A673 (cell line): ENCODE results near the gene TELO2. TPM values are rescaled to one million over a fixed set of nuclear protein-coding genes. Genes with fewer than 3 reads are reported as not detected.

Experiments
- BruUV-seq: library from RNA; stranded (reverse); fragments of 400-500 nt; replicated peaks from 2 replicates; lab custom pipeline; 2021; lab: Mats Ljungman, UMichigan
- CTCF ChIA-PET: fragments of 300-600 bp; sonication (Branson Sonifier 250); formaldehyde crosslinking; loops from one replicate; lab custom pipeline; 2022; ENCODE audit warnings: antibody characterized with exemption; lab: Charles Lee
- POLR2A ChIA-PET: fragments of 300-600 bp; sonication (Branson Sonifier 250); formaldehyde crosslinking; loops from one replicate; lab custom pipeline; 2022; ENCODE audit warnings: antibody characterized with exemption; ENCODE audit not compliant: low non-redundant PET; lab: Charles Lee
- DNase-seq: peaks from one replicate; pipeline ENCODE4 v3.0.0-alpha.2; 2015; ENCODE audit warnings: low spot score
- H3K27ac ChIP-seq: fragments of 200-600 bp; sonication (generic); 2 replicates; pipeline ENCODE4 v1.5.1; 2016; ENCODE audit warnings: mixed run types, low read depth, mild to moderate bottlenecking, mixed read lengths, antibody characterized with exemption, low read length; ENCODE audit not compliant: poor library complexity, severe bottlenecking
- H3K27me3 ChIP-seq: fragments of 200-600 bp; sonication (generic); replicated peaks from 2 replicates; pipeline ENCODE4 v1.6.1; 2017; ENCODE audit warnings: mixed run types, low read depth, mild to moderate bottlenecking, mixed read lengths, antibody characterized with exemption, low read length; ENCODE audit not compliant: insufficient read depth, poor library complexity
- H3K36me3 ChIP-seq: fragments of 200-600 bp; sonication (generic); 2 replicates; pipeline ENCODE4 v1.6.1; 2016; ENCODE audit warnings: mixed run types, mild to moderate bottlenecking, mixed read lengths, antibody characterized with exemption, low read length; ENCODE audit not compliant: insufficient read depth, poor library complexity, severe bottlenecking
- H3K4me1 ChIP-seq: fragments of 200-600 bp; sonication (generic); 2 replicates; pipeline ENCODE4 v1.6.1; 2017; ENCODE audit warnings: mixed run types, mild to moderate bottlenecking, mixed read lengths, antibody characterized with exemption, low read length; ENCODE audit not compliant: insufficient read depth, poor library complexity, severe bottlenecking
- H3K4me3 ChIP-seq: fragments of 200-600 bp; sonication (generic); 2 replicates; pipeline ENCODE4 v1.5.1; 2016; ENCODE audit warnings: low read depth, mixed run types, mild to moderate bottlenecking, mixed read lengths, low read length; ENCODE audit not compliant: poor library complexity, severe bottlenecking
- H3K9me3 ChIP-seq: fragments of 200-600 bp; sonication (generic); 2 replicates; pipeline ENCODE4 v1.6.1; 2016; ENCODE audit warnings: mixed run types, low read depth, mild to moderate bottlenecking, mixed read lengths, antibody characterized with exemption, low read length; ENCODE audit not compliant: poor library complexity, severe bottlenecking
- CTCF ChIP-seq: fragments of 300-800, 200-600 bp; sonication (generic); conservative IDR thresholded peaks from 2 replicates; pipeline ENCODE4 v1.5.1; 2017; ENCODE audit warnings: low read depth, mild to moderate bottlenecking, antibody characterized with exemption, low read length, moderate library complexity, mixed read lengths
- EZH2 ChIP-seq: fragments of 200-600 bp; sonication (generic); IDR thresholded peaks from 2 replicates; pipeline ENCODE4 v1.6.1; 2017; ENCODE audit warnings: borderline replicate concordance, low read depth, mild to moderate bottlenecking, mixed read lengths, antibody characterized with exemption, low read length; ENCODE audit not compliant: poor library complexity, severe bottlenecking
- intact Hi-C: fragments of 100-400 bp; cut with micrococcal nuclease; formaldehyde crosslinking; loops from one replicate; pipeline ENCODE4 v1.10.0; 2022; ENCODE audit not compliant: unreplicated experiment
- total RNA-seq: library from RNA; stranded (reverse); gene quantifications from 2 replicates; pipeline ENCODE4 v1.2.3, GENCODE V29; 2021

The TELO2 gene
- total RNA-seq, 1 experiment from 2014 or later = 67.0 TPM

- Histone ChIP-seq H3K9me3 (no peaks in the 10 kb centered on the region), H3K4me3 (no peak overlapping the region), H3K36me3 (no peaks in the 10 kb centered on the region), H3K27me3 (no peaks in the 10 kb centered on the region), H3K27ac (no peak overlapping the region), H3K4me1 (no peaks in the 10 kb centered on the region)
- POLR2A ChIA-PET = no interaction called here
- BruUV-seq = no TSS peak
- intact Hi-C loops = no loop called here
- TF ChIP-seq EZH2 (no peak), CTCF (no peak)
- CTCF ChIA-PET = no interaction called here
- DNase-seq = no peak
These were observed 35.9 kb downstream of the TELO2 start for GRCh38 chr16:1528921-1529537.

- POLR2A ChIA-PET = no interaction called here
- Histone ChIP-seq H3K27ac (no peak overlapping the region), H3K4me1 (no peaks in the 10 kb centered on the region), H3K4me3 (no peak overlapping the region), H3K27me3 (no peaks in the 10 kb centered on the region), H3K9me3 (no peaks in the 10 kb centered on the region), H3K36me3 (no peaks in the 10 kb centered on the region)
- intact Hi-C loops = no loop called here
- no TSS peak for BruUV-seq
- DNase-seq = no peak
- no peak for TF ChIP-seq CTCF
- no peak for TF ChIP-seq EZH2
- CTCF ChIA-PET = no interaction called here
These were observed 37.3 kb downstream of the TELO2 start for GRCh38 chr16:1530349-1530882.

- ChIA-PET CTCF (no interaction called here), POLR2A (no interaction called here)
- no peaks in the 10 kb centered on the region for H3K36me3 ChIP-seq
- no peaks in the 10 kb centered on the region for H3K27me3 ChIP-seq
- TF ChIP-seq EZH2 = no peak
- DNase-seq = no peak
- intact Hi-C loops = no loop called here
- H3K9me3 ChIP-seq = no peaks in the 10 kb centered on the region
- no peaks in the 10 kb centered on the region for H3K4me1 ChIP-seq
- BruUV-seq = no TSS peak
- H3K4me3 ChIP-seq = no peak overlapping the region
- H3K27ac ChIP-seq = no peak overlapping the region
These were observed 37.9 kb downstream of the TELO2 start for GRCh38 chr16:1530883-1531637.
